IPS-NIHi7 (cell line): ENCODE data around the gene EMILIN3.

ENCODE experiments used
- DNase-seq: peaks from one replicate; pipeline ENCODE4 v3.0.0; 2012; ENCODE audit warnings: mixed read lengths; ENCODE audit errors: extremely low spot score

Gene EMILIN3

GRCh38 chr20:41392295-41392694, 25.7 kb upstream of the EMILIN3 start:
- DNase-seq: no peak

GRCh38 chr20:41391587-41392001, 25.0 kb upstream of the EMILIN3 start:
- DNase-seq: no peak

GRCh38 chr20:41390889-41391288, 24.3 kb upstream of the EMILIN3 start:
- no peak for DNase-seq

- peak; percentile 66 for DNase-seq
Observed at GRCh38 chr20:41387444-41387851, 20.8 kb upstream of the EMILIN3 start.

GRCh38 chr20:41386502-41387427, 20.1 kb upstream of the EMILIN3 start:
- DNase-seq: no peak

- DNase-seq: no peak
Observed at GRCh38 chr20:41382791-41383305, 16.2 kb upstream of the EMILIN3 start.

GRCh38 chr20:41380551-41381193, 14.1 kb upstream of the EMILIN3 start:
- no peak for DNase-seq

- DNase-seq: no peak
Observed at GRCh38 chr20:41379551-41379950, 12.9 kb upstream of the EMILIN3 start.

GRCh38 chr20:41377275-41377674, 10.7 kb upstream of the EMILIN3 start:
- DNase-seq: no peak

- DNase-seq: no peak
Observed at GRCh38 chr20:41376349-41376748, 9.7 kb upstream of the EMILIN3 start.

- DNase-seq: no peak
Observed at GRCh38 chr20:41375846-41376245, 9.2 kb upstream of the EMILIN3 start.

- no peak for DNase-seq
Observed at GRCh38 chr20:41373931-41374920, 7.6 kb upstream of the EMILIN3 start.

GRCh38 chr20:41373251-41373783, 6.7 kb upstream of the EMILIN3 start:
- no peak for DNase-seq

GRCh38 chr20:41371371-41371770, 4.8 kb upstream of the EMILIN3 start:
- no peak for DNase-seq

GRCh38 chr20:41370176-41370575, 3.6 kb upstream of the EMILIN3 start:
- no peak for DNase-seq

GRCh38 chr20:41369673-41370072, 3.1 kb upstream of the EMILIN3 start:
- no peak for DNase-seq

GRCh38 chr20:41367956-41368355, 1.3 kb upstream of the EMILIN3 start:
- DNase-seq: no peak

- no peak for DNase-seq
Observed at GRCh38 chr20:41367393-41367695, 726 bp upstream of the EMILIN3 start.

GRCh38 chr20:41365777-41366545, 657 bp downstream of the EMILIN3 start:
- DNase-seq: peak; percentile 46

GRCh38 chr20:41364967-41365765, 1.5 kb downstream of the EMILIN3 start:
- DNase-seq: no peak
